Parathyroid adenoma (tissue), 2 donors: Measurements from ENCODE around the gene ERMAP.

Experiments used
- H2AFZ ChIP-seq: fragments of 300-600 bp; sonication (generic); one replicate; pipeline ENCODE4 v1.7.0; 2017; ENCODE audit warnings: antibody characterized with exemption, mild to moderate bottlenecking
- H3K27ac ChIP-seq: fragments of 300-600 bp; sonication (generic); one replicate; pipeline ENCODE4 v1.7.0; 2017
- H3K27me3 ChIP-seq: fragments of 300-600 bp; sonication (generic); one replicate; pipeline ENCODE4 v1.7.0; 2017; ENCODE audit warnings: low read length; ENCODE audit not compliant: control insufficient read depth, insufficient read depth
- H3K36me3 ChIP-seq: fragments of 300-600 bp; sonication (generic); one replicate; pipeline ENCODE4 v1.7.0; 2017; ENCODE audit warnings: low read length; ENCODE audit not compliant: control insufficient read depth, insufficient read depth
- H3K4me1 ChIP-seq: fragments of 300-600 bp; sonication (generic); one replicate; pipeline ENCODE4 v1.7.0; 2017; ENCODE audit warnings: control low read depth
- H3K4me2 ChIP-seq: fragments of 300-600 bp; sonication (generic); one replicate; pipeline ENCODE4 v1.7.0; 2017; ENCODE audit warnings: low read length
- H3K4me3 ChIP-seq: fragments of 300-600 bp; sonication (generic); one replicate; pipeline ENCODE4 v1.7.0; 2017; ENCODE audit warnings: low read depth, low read length
- H3K79me2 ChIP-seq: fragments of 300-600 bp; sonication (generic); one replicate; pipeline ENCODE4 v1.7.0; 2017; ENCODE audit warnings: control low read depth
- H3K9ac ChIP-seq: fragments of 300-600 bp; sonication (generic); one replicate; pipeline ENCODE4 v1.7.0; 2017; ENCODE audit warnings: mild to moderate bottlenecking
- H3K9me3 ChIP-seq: fragments of 300-600 bp; sonication (generic); one replicate; pipeline ENCODE4 v1.7.0; 2017; ENCODE audit warnings: low read length; ENCODE audit not compliant: control insufficient read depth
- CTCF ChIP-seq: fragments of 300-600 bp; sonication (generic); IDR thresholded peaks from one replicate; pipeline ENCODE4 v1.7.0; 2017; ENCODE audit warnings: antibody characterized with exemption, mild to moderate bottlenecking
- donor health status: primary hyperparathyroidism.

Gene ERMAP

GRCh38 chr1:42831273-42831672, 14.4 kb downstream of the ERMAP start:
- Histone ChIP-seq H3K27ac (no peak overlapping the region), H3K9me3 (no peaks in the 10 kb centered on the region), H3K4me1 (peaks cover 5% of the 10 kb centered on the region), H3K79me2 (no peaks in the 10 kb centered on the region), H3K4me3 (no peak overlapping the region), H3K9ac (no peak overlapping the region), H2AFZ (no peak overlapping the region), H3K36me3 (no peaks in the 10 kb centered on the region), H3K27me3 (no peaks in the 10 kb centered on the region), H3K4me2 (no peak overlapping the region)
- TF ChIP-seq CTCF = no peak

DNA sequence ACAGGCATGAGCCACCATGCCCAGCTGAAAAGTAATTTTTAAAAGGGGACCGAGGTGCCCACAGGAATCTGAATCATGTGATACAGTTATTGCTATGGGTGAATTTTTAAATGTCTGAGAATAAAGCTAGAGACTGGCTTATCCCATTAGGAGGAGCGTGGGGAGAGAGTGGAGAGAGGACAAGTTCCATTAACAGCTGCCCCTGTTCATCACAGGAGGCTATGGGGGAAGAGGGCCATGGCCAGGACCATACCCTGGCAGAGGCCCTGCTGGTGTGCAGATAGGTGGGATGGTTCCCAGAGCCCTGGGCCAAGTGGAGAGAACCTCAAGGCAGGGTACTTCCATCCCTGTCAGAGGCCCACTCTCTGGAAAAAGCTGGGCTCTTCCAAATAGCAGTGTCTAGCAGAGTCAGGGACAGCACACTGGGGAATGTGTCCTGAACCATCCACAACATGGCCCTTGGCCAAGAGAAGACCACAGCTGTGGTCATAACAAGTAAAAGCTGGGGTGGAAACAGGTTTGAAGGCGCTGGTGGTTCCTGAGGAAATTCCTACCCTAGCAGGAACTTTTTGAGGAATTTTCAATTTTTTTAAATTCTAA, 15.8 kb downstream of the ERMAP start:
- Histone ChIP-seq H3K79me2 (no peaks in the 10 kb centered on the region), H3K4me2 (no peak overlapping the region), H3K36me3 (no peaks in the 10 kb centered on the region), H3K9ac (no peak overlapping the region), H3K4me3 (no peak overlapping the region), H3K27me3 (no peaks in the 10 kb centered on the region), H2AFZ (no peak overlapping the region), H3K27ac (no peak overlapping the region), H3K9me3 (no peaks in the 10 kb centered on the region), H3K4me1 (peaks cover 11% of the 10 kb centered on the region)
- no peak for TF ChIP-seq CTCF

GRCh38 chr1:42833981-42834380, 17.1 kb downstream of the ERMAP start:
- no peak for TF ChIP-seq CTCF
- H3K4me2 ChIP-seq = no peak overlapping the region
- peaks cover 11% of the 10 kb centered on the region for H3K4me1 ChIP-seq
- no peaks in the 10 kb centered on the region for H3K79me2 ChIP-seq
- H3K9me3 ChIP-seq = no peaks in the 10 kb centered on the region
- no peak overlapping the region for H3K9ac ChIP-seq
- H3K36me3 ChIP-seq = no peaks in the 10 kb centered on the region
- H3K4me3 ChIP-seq = no peak overlapping the region
- no peaks in the 10 kb centered on the region for H3K27me3 ChIP-seq
- peak overlapping the region; percentile 1 for H2AFZ ChIP-seq
- H3K27ac ChIP-seq = peak overlapping the region; percentile 81

- no peaks in the 10 kb centered on the region for H3K9me3 ChIP-seq
- no peaks in the 10 kb centered on the region for H3K79me2 ChIP-seq
- peaks cover 11% of the 10 kb centered on the region for H3K4me1 ChIP-seq
- H3K4me3 ChIP-seq = no peak overlapping the region
- peak overlapping the region; percentile 60 for H3K4me2 ChIP-seq
- peak overlapping the region; percentile 28 for H2AFZ ChIP-seq
- no peak for TF ChIP-seq CTCF
- no peak overlapping the region for H3K9ac ChIP-seq
- H3K36me3 ChIP-seq = no peaks in the 10 kb centered on the region
- H3K27me3 ChIP-seq = no peaks in the 10 kb centered on the region
- H3K27ac ChIP-seq = peak overlapping the region; percentile 81
These were observed 17.9 kb downstream of the ERMAP start for GRCh38 chr1:42834803-42835202.

DNA sequence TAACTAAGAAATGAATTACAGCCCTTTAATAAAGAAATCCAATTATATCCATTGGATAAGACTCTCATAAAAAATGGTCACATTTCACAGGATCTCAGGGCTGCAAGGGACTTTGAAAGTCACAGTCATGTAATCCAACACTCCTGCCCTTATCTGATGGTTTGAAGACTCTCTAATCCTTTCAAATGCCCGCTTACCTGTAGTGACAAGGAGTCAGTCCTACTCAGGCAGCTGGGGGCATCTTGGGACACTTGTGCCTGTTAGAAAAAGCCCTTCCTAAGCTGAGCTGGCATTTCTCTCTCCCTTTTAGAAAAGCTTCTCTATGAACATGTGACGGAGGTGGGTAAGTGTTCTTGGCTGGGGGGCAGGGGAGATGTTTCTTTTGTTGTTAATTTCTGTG, 18.5 kb downstream of the ERMAP start:
- Histone ChIP-seq H3K9me3 (no peaks in the 10 kb centered on the region), H2AFZ (no peak overlapping the region)
- no peak for TF ChIP-seq CTCF

More for the DNA sequence above, 18.5 kb downstream of the ERMAP start:
- Histone ChIP-seq H3K4me2 (peak overlapping the region; percentile 60), H3K27ac (peak overlapping the region; percentile 81), H3K4me1 (peaks cover 13% of the 10 kb centered on the region), H3K27me3 (no peaks in the 10 kb centered on the region), H3K9ac (no peak overlapping the region), H3K79me2 (no peaks in the 10 kb centered on the region), H3K4me3 (peak overlapping the region; percentile 34), H3K36me3 (no peaks in the 10 kb centered on the region)
